MV-4-11 (cell line): ENCODE data around the gene OPCML.

Experiments used
- DNase-seq: peaks from one replicate; lab custom pipeline; 2025; lab: John Stamatoyannopoulos, UW

OPCML gene

DNA sequence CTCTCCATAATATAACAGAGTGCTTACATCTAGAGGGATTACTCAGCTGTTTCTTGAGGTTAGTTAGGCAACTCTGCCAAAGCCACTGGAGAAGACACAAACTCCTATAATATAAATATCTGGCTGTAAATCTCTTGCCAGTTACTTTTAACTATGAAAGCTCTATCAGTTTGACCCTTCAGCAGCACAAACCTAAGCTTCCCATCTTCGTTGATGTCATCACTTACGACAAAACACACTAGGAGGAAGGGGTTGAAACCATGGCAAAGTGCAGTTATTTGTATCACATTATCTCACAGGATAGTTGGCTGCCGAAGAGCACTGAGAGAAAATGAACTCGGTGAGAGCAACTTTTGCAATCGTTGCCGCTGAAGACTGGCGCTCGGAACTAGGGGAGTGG lies 922.1 kb downstream of the OPCML start:
- DNase-seq, result peak; percentile 20

GRCh38 chr11:132607575-132607974 lies 924.7 kb downstream of the OPCML start:
- DNase-seq, result no peak

DNA sequence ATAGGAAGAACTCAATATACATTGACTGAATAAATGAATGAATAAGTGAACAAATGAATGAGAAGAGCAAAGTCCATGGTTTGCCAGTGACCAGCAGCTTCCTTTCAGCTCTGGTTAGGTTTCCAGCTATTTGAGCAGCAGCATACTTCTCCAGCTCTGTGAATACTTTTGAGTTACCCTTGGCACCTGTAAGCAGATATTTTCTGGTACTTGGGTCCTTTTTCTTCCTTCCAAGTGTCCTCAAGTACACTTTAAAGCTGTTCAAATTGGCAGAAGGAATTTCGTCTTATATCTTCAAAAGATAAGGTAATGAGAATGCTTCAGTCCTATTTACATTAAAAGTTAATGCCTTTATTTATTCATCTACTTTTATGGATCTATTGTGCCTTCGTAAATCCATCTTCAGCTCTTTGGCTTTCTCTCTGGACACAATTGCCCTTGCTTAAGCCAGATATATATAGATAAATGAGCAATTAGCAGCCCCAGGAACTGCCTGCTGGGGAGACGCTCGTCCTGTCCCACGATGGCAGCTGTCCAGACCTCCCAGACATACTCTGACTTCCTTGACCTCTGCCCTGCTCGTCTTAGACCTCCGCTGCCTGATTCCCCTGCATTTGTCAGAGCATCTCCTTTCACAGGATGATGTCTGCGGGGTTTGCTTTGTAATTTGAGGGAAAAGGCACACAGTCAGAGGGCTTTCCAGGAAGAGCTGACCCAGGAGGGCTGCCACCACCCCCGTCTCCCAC lies 926.3 kb downstream of the OPCML start:
- DNase-seq, result no peak

GRCh38 chr11:132604431-132604830 lies 927.9 kb downstream of the OPCML start:
- DNase-seq, result no peak

DNA sequence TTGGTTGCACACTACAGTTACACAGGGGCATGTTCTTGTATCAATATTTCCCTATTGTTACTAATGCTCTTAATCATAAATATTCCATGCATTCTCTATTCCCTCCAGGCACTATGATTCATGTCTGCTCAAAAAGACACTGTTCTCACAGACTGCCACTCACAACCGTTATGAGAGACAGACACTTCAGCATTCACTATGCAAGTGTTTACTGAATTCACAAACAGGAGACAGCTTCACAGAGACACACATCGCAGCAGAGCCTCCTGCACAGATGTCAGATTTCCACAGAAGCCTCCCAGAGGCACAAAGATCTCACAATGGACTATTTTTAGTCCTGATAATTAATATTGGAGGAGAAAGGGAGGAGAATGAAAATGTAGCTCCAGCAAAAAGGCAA lies 930.4 kb downstream of the OPCML start:
- DNase-seq, result no peak

DNA sequence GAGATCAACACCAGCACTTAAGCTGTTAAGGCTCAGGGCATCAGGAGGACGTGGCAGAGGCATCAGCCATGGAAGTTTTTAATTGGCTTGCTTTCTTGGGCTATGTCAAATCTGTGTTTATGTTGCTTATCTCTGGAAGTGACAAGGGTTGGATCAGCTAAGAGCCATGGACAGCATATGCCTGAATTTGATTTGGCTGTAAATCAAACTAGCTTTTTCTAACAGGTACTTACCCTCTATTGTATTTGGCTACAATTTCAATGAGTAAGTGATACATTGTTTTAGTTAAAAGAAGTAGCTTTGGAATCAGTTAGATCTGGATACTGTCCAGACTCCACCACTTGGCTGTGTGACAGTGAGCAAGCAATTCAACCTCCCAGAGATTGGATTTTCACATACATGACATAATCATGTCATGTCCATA lies 936.6 kb downstream of the OPCML start:
- DNase-seq, result no peak

DNA sequence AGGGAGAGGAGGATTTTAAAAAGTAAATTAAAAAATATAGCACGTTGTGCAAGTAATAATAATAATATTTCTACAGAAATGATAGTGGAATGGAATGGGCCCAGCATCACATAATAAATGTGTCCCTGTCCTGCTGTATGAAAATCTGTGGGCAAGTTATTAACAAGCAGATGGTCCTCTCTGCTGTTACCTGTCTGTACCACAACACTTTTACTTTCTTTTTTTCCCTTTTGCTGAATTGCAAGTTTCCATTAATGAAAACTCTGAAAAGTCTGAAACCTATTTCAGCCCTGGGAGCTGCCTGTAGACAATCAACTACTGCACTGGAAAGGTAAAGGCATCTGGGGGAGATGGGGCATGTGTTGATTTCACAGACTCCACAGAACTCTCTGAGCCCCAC lies 937.1 kb downstream of the OPCML start:
- DNase-seq, result no peak

- DNase-seq, result no peak
Measured at GRCh38 chr11:132590986-132591385, 941.3 kb downstream of the OPCML start.

- DNase-seq, result no peak
Measured at GRCh38 chr11:132590554-132590953, 941.7 kb downstream of the OPCML start.

DNA sequence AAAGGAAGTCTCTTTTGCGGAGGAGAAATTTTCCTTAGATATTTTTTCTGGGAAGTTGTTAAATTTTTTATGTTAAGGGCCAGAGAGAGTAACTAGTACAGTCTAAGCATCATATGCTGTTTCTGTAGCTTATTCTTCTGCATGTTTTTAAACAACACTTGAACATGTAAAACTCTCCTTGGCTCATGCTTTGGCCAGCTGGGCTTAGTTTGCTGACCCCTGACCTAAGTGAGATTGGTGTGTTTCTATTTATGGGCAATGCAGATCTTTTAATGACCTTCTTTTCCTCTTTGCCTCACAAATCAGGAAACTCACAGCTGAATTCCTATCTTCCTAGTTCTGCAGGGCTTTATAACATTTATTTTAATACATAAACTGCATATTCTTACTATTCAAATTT lies 942.5 kb downstream of the OPCML start:
- DNase-seq, result no peak

- DNase-seq, result no peak
Measured at GRCh38 chr11:132588366-132588765, 943.9 kb downstream of the OPCML start.

DNA sequence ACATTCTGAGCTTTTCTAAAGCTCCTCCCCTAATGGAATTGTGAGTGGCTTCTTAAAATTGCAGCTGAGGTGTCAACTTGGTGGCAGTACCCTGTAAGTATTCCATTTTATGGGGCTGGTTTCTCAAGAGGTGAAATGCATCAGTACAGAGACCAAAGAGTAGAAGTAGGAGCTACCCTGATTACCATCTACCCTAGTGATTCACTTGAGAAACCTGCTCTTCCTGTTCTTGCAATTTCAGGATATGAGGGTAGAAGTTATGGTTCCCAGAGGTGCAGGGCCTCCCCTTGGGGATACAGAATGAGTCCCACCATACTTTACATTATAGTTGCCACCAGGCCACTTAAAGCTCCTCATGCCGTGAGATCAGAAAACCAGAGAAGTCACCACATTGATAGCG lies 944.6 kb downstream of the OPCML start:
- DNase-seq, result no peak

DNA sequence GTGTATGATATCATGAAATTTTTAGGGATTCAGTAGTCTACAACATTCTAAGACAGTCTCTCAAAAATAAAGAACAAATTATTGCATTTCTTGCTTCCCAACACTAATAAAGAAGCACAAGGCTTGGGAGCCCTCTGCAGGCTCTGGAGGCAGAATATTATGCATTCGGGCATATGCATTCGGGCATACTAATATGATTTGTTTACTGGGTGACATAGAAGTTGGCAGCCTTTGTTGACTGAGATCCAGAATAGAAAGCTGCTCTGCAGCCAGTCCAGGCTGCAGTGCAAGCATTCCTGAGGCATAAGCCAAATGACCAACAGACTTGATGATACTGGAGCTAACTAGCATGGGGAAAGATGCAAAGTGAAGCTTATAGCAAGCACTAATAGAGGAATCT lies 945.5 kb downstream of the OPCML start:
- DNase-seq, result no peak

GRCh38 chr11:132579634-132580327 lies 952.5 kb downstream of the OPCML start:
- DNase-seq, result no peak

DNA sequence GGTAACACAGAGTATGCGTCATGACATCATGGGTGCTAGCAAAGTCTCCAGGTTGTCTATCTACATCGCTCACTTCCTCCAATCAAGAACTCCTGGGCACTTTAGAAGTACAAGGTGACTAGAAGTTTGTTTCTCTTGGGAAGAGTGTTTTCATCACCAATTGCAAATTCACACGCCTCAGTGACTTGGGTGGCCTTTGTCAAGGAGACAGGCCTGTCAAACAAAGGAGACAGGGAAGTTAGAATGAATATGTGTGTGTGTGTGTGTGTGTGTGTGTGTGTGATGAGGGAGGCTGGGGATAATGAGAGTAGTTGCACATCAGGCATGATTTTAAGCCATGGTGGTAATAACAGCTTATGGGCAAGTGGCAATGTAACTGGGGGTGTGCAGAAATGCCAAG lies 953.2 kb downstream of the OPCML start:
- no peak for DNase-seq

DNA sequence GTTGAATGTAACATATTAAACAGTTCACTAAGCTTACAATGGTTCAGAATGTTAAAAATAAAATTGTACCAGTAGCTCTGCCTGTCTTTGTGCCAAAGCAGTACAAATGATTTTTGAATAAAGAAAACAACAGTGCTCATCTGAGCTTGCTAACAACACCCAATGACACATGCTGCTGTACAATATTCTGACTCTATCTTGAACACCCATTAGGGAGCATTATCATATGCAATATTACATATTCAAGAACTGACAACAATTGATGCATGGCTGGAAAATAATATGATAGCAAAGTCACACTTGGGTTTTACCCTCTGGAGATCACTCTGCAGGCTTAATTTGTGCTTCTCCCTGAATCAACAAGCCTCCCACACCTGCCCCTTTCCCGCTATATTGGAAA lies 953.7 kb downstream of the OPCML start:
- no peak for DNase-seq

DNA sequence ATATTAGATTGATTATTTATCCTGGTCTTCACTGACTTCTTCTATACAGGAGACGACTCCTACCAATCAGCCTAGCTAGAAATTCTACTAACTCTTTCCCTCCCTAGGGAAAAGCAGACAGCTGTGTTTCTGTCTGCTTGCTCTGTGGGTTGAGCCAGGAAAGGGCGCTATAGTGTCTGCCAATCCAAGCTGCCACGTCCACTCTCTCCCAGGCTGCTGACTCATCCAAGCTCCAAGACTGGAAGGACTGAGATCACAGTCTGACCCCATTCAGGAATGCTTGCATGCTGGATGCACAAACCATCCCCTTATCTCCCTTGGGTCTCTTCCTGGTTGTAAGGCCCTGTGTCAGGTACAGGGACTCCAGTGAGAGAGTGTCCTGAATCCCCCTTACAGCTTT lies 955.6 kb downstream of the OPCML start:
- DNase-seq, result no peak

GRCh38 chr11:132564091-132564885 lies 968.0 kb downstream of the OPCML start:
- no peak for DNase-seq

DNA sequence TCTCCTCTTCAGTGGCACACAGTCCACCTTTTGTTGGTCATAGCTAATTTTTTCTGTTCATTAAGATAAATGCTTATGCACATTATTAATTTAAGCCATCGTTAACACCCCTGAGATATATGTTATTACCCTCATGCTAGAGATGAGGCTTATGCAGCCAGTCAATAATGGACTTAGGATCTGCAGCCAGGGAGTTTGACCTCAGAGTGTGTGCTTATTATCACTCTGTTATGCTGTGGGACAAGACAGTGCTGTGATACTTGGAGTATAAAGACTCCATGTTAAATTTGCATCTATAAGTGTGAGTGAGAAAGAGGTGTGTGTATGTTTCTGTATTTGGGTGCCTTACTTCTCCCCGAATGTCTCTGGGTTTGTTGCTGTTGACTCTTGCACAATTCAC lies 969.3 kb downstream of the OPCML start:
- no peak for DNase-seq

- DNase-seq, result no peak
Measured at GRCh38 chr11:132561937-132562336, 970.4 kb downstream of the OPCML start.

DNA sequence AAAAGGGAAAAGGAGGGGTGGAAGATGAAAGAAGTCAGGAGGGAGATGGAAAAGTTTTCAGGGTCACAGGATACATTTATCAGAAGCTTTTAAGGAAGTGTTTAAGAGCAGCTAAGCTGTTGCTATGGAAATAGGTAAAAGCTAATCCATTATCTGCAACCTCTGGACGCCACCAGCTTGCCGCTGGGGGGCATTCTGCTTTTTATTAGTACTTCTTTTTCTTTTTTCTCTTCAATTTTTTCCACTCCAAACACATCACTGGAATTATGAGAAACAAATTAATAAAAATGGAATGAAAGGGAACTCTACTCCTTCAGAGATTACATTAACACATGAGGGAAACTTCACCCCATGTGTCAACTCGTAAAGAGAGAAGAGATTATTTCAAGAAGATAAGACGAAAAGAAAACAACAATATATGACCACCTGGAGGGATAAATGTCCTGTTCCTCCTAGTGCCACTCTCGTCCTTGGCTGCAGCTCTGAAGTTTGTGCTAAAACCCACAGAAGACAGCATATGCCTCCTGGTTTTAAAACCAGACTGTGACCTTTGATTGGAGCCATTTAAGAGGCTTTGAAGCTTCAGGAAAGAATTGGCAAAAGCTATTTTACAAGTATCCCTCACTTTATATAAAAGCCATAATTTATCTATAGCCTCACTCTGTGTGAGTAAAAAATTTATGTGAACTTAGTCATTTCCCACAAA lies 972.8 kb downstream of the OPCML start:
- peak; percentile 20 for DNase-seq

DNA sequence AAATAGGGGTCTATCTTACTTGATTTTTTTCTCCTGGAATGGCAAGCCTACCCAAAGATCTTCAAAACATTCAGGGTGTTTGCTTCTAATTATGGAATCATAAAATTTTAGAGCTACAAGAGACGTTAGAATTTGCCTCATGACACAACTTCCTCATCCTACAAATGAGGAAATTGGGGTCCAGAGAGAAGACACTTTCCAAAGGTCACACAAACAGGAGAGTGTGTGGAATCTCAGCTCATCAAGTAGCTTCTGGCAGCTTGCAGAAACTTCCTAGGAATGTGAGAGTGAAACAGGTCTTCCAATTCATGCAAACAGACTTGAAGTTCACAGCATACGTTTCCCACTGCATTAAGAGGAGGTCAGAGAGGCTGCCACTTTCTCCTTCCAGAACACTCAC lies 976.0 kb downstream of the OPCML start:
- DNase-seq, result peak; percentile 86
